Measurements from ENCODE around the gene GRAMD1B. TPM values are rescaled to one million over a fixed set of nuclear protein-coding genes. Genes with fewer than 3 reads are reported as not detected.

Gene GRAMD1B
- total RNA-seq, 6 donors from 2014 or later: 5.8 to 132 (median 10.1) TPM

- no peak for TF ChIP-seq POLR2A (IDR thresholded peaks at IDR 0.05)
- peak; percentile 80 to 90 (median 86) for TF ChIP-seq CTCF (IDR thresholded peaks at IDR 0.05)
- Histone ChIP-seq H3K4me1 (peaks cover 0 to 10% (median 0%) of the 10 kb centered on the region in 4 donors), H3K9me3 (no peaks in the 10 kb centered on the region), H3K36me3 (no peaks in the 10 kb centered on the region), H3K27ac (no peak overlapping the region), H3K4me3 (no peak overlapping the region), H3K27me3 (no peaks in the 10 kb centered on the region)
- ATAC-seq (ENCODE audit: low FRiP score in 2 of 2) (peak; percentile 65 to 82), DNase-seq (peak; percentile 74 to 90)
- WGBS, 2 donors: 52 to 58% methylated on average over 33 to 37 of the region's 37 CpGs
Observed at GRCh38 chr11:123577081-123577598, 147.1 kb downstream of the GRAMD1B start.

GRCh38 chr11:123578778-123579481 is 148.9 kb downstream of the GRAMD1B start:
- H3K4me3 ChIP-seq: no peak overlapping the region
- DNase-seq (no peak), ATAC-seq (ENCODE audit: low FRiP score in 2 of 2) (no peak)
- H3K27ac ChIP-seq: no peak overlapping the region
- TF ChIP-seq POLR2A (IDR thresholded peaks at IDR 0.05) (no peak), EP300 (IDR thresholded peaks at IDR 0.05) (no peak), POLR2AphosphoS5 (IDR thresholded peaks at IDR 0.05) (no peak), CTCF (IDR thresholded peaks at IDR 0.05) (no peak)
- no peaks in the 10 kb centered on the region for H3K36me3 ChIP-seq
- peaks cover 0 to 10% (median 0%) of the 10 kb centered on the region in 4 donors for H3K4me1 ChIP-seq
- no peaks in the 10 kb centered on the region for H3K9me3 ChIP-seq
- 91 to 93% methylated on average over 15 of the region's 15 CpGs for WGBS, 2 donors
- no peaks in the 10 kb centered on the region for H3K27me3 ChIP-seq

- H3K4me1 ChIP-seq: peaks cover 0 to 10% (median 0%) of the 10 kb centered on the region in 4 donors
- H3K27ac ChIP-seq: no peak overlapping the region
- no peaks in the 10 kb centered on the region for H3K36me3 ChIP-seq
- H3K4me3 ChIP-seq: no peak overlapping the region
- TF ChIP-seq POLR2A (IDR thresholded peaks at IDR 0.05) (no peak), EP300 (IDR thresholded peaks at IDR 0.05) (no peak)
- H3K27me3 ChIP-seq: no peaks in the 10 kb centered on the region
- no peaks in the 10 kb centered on the region for H3K9me3 ChIP-seq
- WGBS, 2 donors: 87 to 90% methylated on average over 5 of the region's 5 CpGs
- no peak for ATAC-seq (ENCODE audit: low FRiP score in 2 of 2)
- no peak for DNase-seq
Observed at GRCh38 chr11:123579482-123579812, 149.4 kb downstream of the GRAMD1B start.

GRCh38 chr11:123580137-123580536 is 150.1 kb downstream of the GRAMD1B start:
- TF ChIP-seq EP300 (IDR thresholded peaks at IDR 0.05): no peak
- Histone ChIP-seq H3K36me3 (no peaks in the 10 kb centered on the region), H3K27me3 (no peaks in the 10 kb centered on the region), H3K27ac (no peak overlapping the region), H3K4me1 (peaks cover 0 to 10% (median 0%) of the 10 kb centered on the region in 4 donors), H3K9me3 (no peaks in the 10 kb centered on the region), H3K4me3 (no peak overlapping the region)
- DNase-seq: no peak
- WGBS, 2 donors: 95 to 99% methylated on average over 6 of the region's 6 CpGs
- no peak for ATAC-seq (ENCODE audit: low FRiP score in 2 of 2)

GRCh38 chr11:123580557-123581275 is 150.6 kb downstream of the GRAMD1B start:
- Histone ChIP-seq H3K4me3 (no peak overlapping the region), H3K27me3 (no peaks in the 10 kb centered on the region), H3K4me1 (peaks cover 0 to 10% (median 0%) of the 10 kb centered on the region in 4 donors), H3K27ac (no peak overlapping the region), H3K9me3 (no peaks in the 10 kb centered on the region), H3K36me3 (no peaks in the 10 kb centered on the region)
- TF ChIP-seq POLR2AphosphoS5 (IDR thresholded peaks at IDR 0.05): no peak
- peak; percentile 77 to 93 (median 86) for TF ChIP-seq CTCF (IDR thresholded peaks at IDR 0.05)
- no peak for TF ChIP-seq EP300 (IDR thresholded peaks at IDR 0.05)
- no peak for TF ChIP-seq POLR2A (IDR thresholded peaks at IDR 0.05)
- DNase-seq (peak; percentile 73 to 87), ATAC-seq (ENCODE audit: low FRiP score in 2 of 2) (peak; percentile 75)
- WGBS, 2 donors: 11 to 13% methylated on average over 22 to 25 of the region's 25 CpGs
